A549 treated with Hydrocortisone at 1 μM for 4 hours (cell line): Measurements from ENCODE around the gene TTC6. TPM values are rescaled to one million over a fixed set of nuclear protein-coding genes. Genes with fewer than 3 reads are reported as not detected.

Source experiments
- total RNA-seq: library from RNA; stranded (reverse); fragments of 200-300 nt; extraction: Qiagen RNA extraction; gene quantifications from 5 replicates; pipeline ENCODE4 v1.2.3, GENCODE V29; 2022

Gene TTC6
- 0.29 to 0.56 TPM (median 0.36 TPM) in 5 replicates for total RNA-seq

GRCh38 chr14:37594971-37595808 lies at the start of gene TTC6, which contains the start of gene FOXA1:
TSS of gene TTC6 (plus strand) at chr14:37595629. CDS start at chr14:37622065, 26,436 bp downstream.
TSS of gene FOXA1 (minus strand) at chr14:37595249. CDS start at chr14:37594972, 277 bp downstream.

Other genes starting within 250 kb of the TTC6 start
- 5.1 to 6.7 TPM (median 6.2 TPM) in 5 replicates for gene FOXA1, start 380 bp upstream of the TTC6 start, total RNA-seq